Activated CD4-positive, alpha-beta T cell treated with anti-CD3 and anti-CD28 coated beads for 4 hours (primary cell): ENCODE results near the gene HHAT.

Experiments used
- DNase-seq, 2 donors: peaks; one replicate each; pipeline ENCODE4 v3.0.0-alpha.2; 2020

Gene HHAT

GRCh38 chr1:210447456-210448057, 118.9 kb downstream of the HHAT start:
- DNase-seq, result no peak

GRCh38 chr1:210448297-210448892, 119.7 kb downstream of the HHAT start:
- peak; percentile 25 to 39 for DNase-seq

GRCh38 chr1:210455840-210456603, 127.3 kb downstream of the HHAT start:
- DNase-seq, result no peak

- DNase-seq, result no peak
Observed at GRCh38 chr1:210456731-210457255, 128.1 kb downstream of the HHAT start.

- no peak for DNase-seq
Observed at GRCh38 chr1:210457568-210457967, 128.9 kb downstream of the HHAT start.

GRCh38 chr1:210464519-210465039, 135.9 kb downstream of the HHAT start:
- no peak for DNase-seq

GRCh38 chr1:210465150-210465549, 136.4 kb downstream of the HHAT start:
- no peak for DNase-seq

GRCh38 chr1:210467440-210468043, 138.8 kb downstream of the HHAT start:
- DNase-seq, result no peak

- no peak for DNase-seq
Observed at GRCh38 chr1:210469441-210469840, 140.7 kb downstream of the HHAT start.

- DNase-seq, result no peak
Observed at GRCh38 chr1:210475321-210475720, 146.6 kb downstream of the HHAT start.

GRCh38 chr1:210475806-210476205, 147.1 kb downstream of the HHAT start:
- no peak for DNase-seq

GRCh38 chr1:210476730-210477129, 148.0 kb downstream of the HHAT start:
- DNase-seq, result no peak

GRCh38 chr1:210477328-210477924, 148.7 kb downstream of the HHAT start:
- DNase-seq, result no peak

- DNase-seq, result no peak
Observed at GRCh38 chr1:210478820-210479219, 150.1 kb downstream of the HHAT start.

- no peak for DNase-seq
Observed at GRCh38 chr1:210482491-210482890, 153.8 kb downstream of the HHAT start.

GRCh38 chr1:210482945-210483617, 154.4 kb downstream of the HHAT start:
- no peak for DNase-seq

- DNase-seq, result no peak
Observed at GRCh38 chr1:210483821-210484220, 155.1 kb downstream of the HHAT start.

- DNase-seq, result no peak
Observed at GRCh38 chr1:210487021-210487420, 158.3 kb downstream of the HHAT start.

- DNase-seq, result no peak
Observed at GRCh38 chr1:210489491-210489890, 160.8 kb downstream of the HHAT start.

GRCh38 chr1:210490781-210491180, 162.1 kb downstream of the HHAT start:
- no peak for DNase-seq

- DNase-seq, result no peak
Observed at GRCh38 chr1:210496063-210496462, 167.4 kb downstream of the HHAT start.

- DNase-seq, result no peak
Observed at GRCh38 chr1:210499956-210500355, 171.3 kb downstream of the HHAT start.
